Measurements from ENCODE around the gene KLF11.

The KLF11 gene

DNA sequence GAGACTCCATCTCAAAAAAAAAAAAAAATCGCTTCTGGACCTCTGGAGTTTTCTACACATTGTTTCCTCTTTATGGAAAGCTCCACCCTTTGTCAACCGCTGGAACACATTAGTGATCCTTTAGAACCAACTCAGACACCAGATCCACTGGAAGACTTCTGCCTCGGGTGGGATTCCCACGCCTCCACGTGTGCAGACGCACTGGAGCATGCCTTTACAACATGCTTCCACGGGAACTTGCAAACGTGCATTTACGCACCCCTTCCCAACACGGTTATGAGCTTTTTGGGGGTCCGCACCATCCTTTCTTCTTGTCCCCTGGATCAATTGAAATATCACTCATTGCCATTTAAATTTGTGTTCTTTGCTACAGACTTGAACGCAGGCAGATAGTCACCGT lies 31.8 kb downstream of the KLF11 start:
- TF ChIP-seq ZFX (IDR thresholded peaks at IDR 0.05; ENCODE audit: borderline replicate concordance) (no peak), CTCF (IDR thresholded peaks at IDR 0.05) (no peak)
- H3K27ac ChIP-seq: no peak overlapping the region

DNA sequence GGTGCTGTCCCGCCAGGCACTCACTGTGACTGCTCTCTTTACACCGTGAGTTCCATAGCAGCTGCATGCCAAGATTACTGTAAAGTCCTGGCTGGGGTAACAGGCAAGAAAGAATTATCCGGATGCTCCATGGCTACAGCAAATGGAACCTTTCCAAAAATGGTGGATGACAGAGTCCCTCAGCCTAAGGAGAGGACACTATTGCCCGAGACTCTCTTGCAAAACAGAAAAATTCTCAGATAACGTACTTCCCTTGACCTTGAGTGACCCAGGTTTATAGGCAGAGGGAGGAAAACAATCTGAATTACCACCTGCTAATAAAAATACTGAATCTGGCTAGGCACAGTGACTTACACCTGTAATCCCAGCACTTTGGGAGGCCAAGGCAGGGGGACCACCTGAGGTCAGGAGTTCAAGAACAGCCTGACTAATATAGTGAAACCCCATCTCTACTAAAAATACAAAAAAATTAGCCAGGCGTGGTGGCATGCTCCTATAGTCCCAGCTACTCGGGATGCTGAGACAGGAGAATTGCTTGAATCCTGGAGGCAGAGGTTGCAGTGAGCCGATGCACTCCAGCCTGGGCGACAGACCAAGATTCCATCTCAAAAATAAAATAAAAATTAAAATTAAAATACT lies 32.3 kb downstream of the KLF11 start:
- no peak overlapping the region for H3K27ac ChIP-seq
- no peak for TF ChIP-seq CTCF (IDR thresholded peaks at IDR 0.05)
- no peak for TF ChIP-seq ZFX (IDR thresholded peaks at IDR 0.05; ENCODE audit: borderline replicate concordance)

- TF ChIP-seq ZFX (IDR thresholded peaks at IDR 0.05; ENCODE audit: borderline replicate concordance) (no peak), CTCF (IDR thresholded peaks at IDR 0.05) (no peak)
- no peak overlapping the region for H3K27ac ChIP-seq
These were observed 33.2 kb downstream of the KLF11 start for GRCh38 chr2:10076511-10076910.

GRCh38 chr2:10076988-10077527 lies 33.7 kb downstream of the KLF11 start:
- TF ChIP-seq ZFX (IDR thresholded peaks at IDR 0.05; ENCODE audit: borderline replicate concordance) (no peak), CTCF (IDR thresholded peaks at IDR 0.05) (no peak)
- no peak overlapping the region for H3K27ac ChIP-seq

DNA sequence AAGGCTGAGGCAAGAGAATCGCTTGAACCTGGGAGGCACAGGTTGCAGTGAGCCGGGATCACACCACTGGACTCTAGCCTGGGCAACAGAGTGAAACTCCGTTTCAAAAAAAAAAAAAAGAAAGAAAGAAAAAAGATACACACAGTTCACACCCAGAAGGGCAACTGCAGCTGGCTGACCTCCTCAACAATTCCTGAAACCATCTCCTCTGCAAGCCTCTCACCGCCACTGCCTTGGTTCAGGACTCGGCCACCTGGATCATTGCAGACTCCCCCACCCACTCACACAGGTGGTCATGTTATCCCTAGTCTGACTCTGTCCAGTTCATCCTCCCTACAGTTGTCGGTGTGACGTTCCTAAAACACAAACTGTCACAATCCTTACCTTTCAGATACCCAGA lies 34.7 kb downstream of the KLF11 start:
- TF ChIP-seq ZFX (IDR thresholded peaks at IDR 0.05; ENCODE audit: borderline replicate concordance): no peak
- no peak for TF ChIP-seq CTCF (IDR thresholded peaks at IDR 0.05)
- H3K27ac ChIP-seq: no peak overlapping the region

- no peak for TF ChIP-seq ZFX (IDR thresholded peaks at IDR 0.05; ENCODE audit: borderline replicate concordance)
- TF ChIP-seq CTCF (IDR thresholded peaks at IDR 0.05): no peak
- no peak overlapping the region for H3K27ac ChIP-seq
These were observed 35.4 kb downstream of the KLF11 start for GRCh38 chr2:10078704-10079265.

DNA sequence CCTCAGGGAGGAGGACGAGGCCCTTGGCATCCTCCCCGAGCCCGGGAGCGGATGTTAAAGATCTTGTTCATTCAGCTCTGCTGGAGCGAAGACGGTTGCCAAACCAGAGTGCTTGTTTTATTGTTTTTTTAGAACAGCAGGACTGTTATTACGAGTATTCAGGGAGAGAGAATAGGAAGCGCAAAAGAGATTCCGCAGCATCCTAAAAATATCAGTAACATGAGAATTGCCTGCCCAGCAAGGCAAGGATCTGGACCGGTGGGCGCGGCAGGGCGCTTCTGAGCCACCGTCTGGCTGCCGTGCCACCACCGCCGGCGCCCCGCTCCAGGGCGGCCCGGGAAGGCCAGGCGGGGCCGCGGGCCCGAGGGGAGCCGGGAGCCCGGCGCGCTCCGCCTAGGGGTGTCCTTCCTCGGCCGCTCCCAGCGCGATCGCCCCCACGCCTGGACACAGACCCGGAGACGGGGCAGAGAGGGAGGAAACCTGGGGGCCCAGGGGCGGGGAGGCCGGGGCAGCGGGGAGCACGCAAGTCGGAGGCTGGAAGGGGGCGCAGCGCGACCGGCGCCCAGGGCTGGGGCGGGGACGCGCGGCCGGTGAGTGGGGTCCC lies 36.0 kb downstream of the KLF11 start:
- TF ChIP-seq CTCF (IDR thresholded peaks at IDR 0.05) (no peak), ZFX (IDR thresholded peaks at IDR 0.05; ENCODE audit: borderline replicate concordance) (no peak)

More for the DNA sequence above, 36.0 kb downstream of the KLF11 start:
- no peak overlapping the region for H3K27ac ChIP-seq
